WI38 (cell line): Measurements from ENCODE around the gene XXYLT1.

Experiments used
- H3K4me3 ChIP-seq: 2 replicates; pipeline ENCODE4 v1.5.1; 2011; ENCODE audit warnings: low read depth, mild to moderate bottlenecking, control low read depth, low read length
- TF ChIP-seq, protein P1 (sequence below): IDR thresholded peaks from 2 replicates; pipeline ENCODE4 v1.5.1; 2012; ENCODE audit warnings: low read depth, mild to moderate bottlenecking, control low read depth, low read length

Gene XXYLT1

DNA sequence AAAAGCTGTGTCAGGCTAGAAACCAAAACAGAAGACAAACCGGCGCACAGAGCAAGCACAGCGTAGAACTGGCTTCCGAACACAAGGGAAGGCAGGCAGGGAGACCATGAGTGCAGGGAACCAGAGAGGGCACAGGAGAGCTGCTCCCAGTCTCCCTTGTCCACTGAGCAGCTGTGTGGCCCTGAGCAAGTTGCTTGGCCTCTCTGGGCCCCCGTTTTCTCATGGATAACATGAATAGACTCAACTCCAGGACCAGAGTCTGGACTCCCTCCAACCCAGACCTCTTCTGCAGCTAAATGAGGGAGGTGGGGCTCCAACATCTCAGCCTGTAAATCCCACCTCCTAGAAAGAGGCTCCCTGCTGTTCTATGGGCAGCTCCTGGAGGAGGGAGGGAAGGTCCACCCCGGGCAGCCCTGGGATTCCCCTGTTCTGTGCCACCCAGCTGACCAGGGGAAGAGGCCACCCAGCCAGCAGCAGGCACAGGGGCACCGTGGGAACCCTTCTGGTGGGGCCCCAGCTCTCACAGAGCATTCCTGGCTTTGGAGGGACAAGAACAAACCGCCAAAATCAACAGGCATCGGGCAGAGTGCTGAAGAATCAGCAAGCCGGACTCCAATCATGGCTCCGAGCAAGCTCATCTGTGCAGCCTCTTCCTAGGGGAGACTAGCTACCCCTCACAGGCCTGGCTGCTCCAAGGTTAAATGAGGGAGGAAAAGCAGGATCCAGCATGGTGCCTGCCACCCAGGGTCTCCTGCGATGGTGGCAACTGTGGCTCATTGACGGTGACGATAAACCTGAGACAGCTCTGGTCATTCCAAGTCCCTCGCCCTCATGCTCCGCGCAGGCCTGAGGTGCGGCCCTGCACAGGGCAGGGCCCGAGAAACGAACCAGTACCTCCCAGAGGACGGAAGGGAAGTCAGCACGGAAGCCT is 15.1 kb downstream of the XXYLT1 start:
- TF ChIP-seq, protein P1, sequence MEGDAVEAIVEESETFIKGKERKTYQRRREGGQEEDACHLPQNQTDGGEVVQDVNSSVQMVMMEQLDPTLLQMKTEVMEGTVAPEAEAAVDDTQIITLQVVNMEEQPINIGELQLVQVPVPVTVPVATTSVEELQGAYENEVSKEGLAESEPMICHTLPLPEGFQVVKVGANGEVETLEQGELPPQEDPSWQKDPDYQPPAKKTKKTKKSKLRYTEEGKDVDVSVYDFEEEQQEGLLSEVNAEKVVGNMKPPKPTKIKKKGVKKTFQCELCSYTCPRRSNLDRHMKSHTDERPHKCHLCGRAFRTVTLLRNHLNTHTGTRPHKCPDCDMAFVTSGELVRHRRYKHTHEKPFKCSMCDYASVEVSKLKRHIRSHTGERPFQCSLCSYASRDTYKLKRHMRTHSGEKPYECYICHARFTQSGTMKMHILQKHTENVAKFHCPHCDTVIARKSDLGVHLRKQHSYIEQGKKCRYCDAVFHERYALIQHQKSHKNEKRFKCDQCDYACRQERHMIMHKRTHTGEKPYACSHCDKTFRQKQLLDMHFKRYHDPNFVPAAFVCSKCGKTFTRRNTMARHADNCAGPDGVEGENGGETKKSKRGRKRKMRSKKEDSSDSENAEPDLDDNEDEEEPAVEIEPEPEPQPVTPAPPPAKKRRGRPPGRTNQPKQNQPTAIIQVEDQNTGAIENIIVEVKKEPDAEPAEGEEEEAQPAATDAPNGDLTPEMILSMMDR = no peak

DNA sequence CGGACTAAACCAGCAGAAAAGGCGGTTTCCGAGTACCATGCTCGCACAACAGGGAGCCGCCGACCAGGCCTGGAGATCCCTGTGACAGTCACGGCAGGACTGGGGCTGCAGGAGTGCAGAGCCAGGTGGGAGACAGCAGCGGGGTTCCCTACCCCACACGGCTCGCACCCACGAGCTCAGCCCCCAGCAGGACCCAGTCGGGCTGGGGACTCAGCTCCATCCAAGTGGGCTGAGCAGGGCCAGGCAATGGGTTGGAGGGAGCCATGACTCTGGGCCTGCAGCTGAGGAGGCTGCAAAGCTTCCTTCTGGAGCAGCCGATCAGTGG is 15.8 kb downstream of the XXYLT1 start:
- TF ChIP-seq, protein P1 = no peak
- no peak overlapping the region for H3K4me3 ChIP-seq

More for the DNA sequence above, 15.1 kb downstream of the XXYLT1 start:
- no peak overlapping the region for H3K4me3 ChIP-seq

DNA sequence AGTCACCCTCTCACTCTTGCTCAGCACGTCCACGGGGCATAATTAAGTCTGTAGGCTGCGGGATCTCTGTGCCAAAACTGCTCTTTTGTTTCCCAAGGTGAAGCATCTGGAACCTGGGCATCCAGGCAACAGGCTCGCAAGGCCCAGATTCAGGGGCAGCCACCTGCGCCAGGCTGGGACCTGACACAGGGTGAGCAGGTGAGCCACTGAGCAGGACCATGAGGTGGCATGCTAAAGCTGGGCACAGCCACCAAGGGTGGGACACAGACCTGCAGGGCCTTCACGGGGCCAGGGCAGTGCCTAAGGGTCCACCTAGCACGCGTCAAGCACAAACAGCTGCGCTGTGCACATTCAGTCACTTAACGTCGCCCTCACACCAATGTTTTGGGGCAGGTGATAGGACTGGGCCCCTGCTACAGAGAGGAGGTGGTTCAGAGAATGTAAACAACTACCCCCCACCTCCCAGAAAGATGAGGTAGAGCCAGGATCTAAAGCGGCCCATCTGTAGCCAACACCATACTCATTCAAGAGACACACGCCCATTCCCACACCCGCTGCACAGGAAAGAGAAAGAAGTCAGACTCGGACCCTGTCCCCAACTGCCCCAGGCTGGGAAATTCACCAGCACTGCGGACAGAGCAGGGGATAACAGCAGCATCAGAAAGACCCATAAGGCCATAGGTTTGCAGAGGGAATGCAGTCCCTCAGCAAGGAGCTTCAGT is 16.3 kb downstream of the XXYLT1 start:
- no peak overlapping the region for H3K4me3 ChIP-seq
- TF ChIP-seq, protein P1 = no peak

DNA sequence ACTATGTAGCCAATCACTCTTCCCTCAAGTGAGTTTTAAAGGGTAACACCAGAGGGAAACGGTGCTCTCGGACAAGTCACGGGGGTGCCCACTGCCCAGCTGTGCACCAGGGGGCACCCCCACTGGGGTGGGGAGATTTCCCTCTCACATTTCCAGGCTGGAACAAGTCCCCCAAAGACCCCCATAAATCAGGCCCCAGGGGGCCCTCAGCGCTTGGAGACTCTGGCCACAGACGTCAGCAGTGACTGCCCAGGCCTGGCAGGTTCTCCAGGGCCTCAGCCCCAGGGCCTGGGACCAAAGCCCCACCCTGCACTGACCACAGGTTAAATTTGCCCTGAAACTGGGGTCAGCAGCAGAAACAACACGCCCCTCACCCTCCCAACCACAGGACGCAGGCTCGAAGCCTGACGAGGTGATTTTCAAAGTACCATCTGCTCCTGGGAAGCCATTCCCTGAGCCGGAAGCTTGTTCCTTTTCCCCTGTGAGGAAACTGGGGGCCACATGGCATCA is 17.0 kb downstream of the XXYLT1 start:
- TF ChIP-seq, protein P1 = no peak
- H3K4me3 ChIP-seq = no peak overlapping the region

DNA sequence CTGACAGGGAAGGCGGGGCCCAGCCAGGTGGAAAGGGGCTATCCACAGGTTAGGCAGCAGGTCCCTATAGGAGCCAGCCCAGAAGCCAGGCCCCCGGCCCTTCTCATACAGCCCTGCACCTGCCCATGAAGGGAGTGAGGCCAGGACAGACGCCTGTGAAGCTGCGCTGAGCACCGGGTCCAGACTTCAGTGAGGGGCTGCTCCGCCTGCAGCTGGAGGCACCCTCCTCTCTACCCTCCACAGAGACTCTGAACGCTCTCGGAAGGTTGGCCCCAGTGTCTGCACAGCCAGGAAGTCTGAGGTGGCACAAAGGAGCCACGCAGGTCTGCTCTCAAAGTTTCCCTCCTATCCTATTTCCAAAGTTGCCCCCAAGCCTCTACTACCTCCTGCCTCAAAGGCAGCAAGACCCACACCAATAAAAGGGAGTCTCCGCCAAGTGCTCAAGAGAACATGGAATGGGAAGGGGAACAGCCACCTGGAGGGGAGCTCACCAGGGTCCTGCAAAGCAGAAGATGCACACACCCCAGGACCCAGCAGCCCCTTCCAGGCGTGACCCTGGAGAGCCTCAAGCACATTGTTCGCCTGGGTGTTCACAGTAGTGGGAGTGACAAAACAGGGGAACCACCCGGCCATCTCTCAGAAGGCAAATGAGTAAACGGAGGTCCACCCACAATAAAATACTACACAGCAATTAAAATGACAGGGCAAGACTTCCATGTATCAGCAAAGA is 19.5 kb downstream of the XXYLT1 start:
- no peak overlapping the region for H3K4me3 ChIP-seq

DNA sequence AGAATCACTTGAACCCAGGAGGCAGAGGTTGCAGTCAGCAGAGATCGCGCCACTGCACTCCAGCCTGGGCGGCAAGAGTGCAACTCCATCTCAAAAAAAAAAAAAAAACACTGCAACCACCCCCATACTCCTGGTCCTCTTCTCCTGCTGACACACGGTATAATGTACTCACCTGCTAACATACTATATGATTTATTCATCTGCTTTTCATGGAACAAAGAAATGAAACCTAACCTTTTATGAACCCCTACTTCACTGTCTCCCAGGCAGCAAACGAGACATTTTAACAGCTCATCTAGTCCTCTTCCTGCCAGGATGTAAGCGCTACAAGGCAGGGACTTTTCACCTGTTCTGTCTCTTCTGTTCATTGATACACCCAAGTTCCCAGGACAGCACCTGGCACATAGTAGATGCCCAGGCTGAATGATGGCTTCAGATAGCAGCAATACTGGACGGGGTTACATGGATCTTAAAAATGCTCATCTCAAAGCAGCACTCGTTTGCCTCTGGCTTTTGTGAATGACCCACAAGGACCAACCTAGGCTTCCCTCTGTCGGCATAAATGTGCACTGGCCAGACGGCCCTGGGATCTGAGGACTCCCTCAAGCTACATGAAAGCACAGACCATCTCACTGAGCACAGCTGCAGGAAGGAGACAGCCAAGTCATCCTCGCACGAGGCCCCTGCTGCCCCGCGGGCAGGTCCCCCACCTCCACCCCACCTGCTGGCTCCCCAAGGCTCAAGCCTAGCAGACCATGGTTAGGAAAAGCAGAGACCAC is 20.3 kb downstream of the XXYLT1 start:
- TF ChIP-seq, protein P1 = no peak
- no peak overlapping the region for H3K4me3 ChIP-seq

More for the DNA sequence above, 19.5 kb downstream of the XXYLT1 start:
- TF ChIP-seq, protein P1 = no peak
